K562 (cell line): ENCODE data around the gene FGF21. TPM values are rescaled to one million over a fixed set of nuclear protein-coding genes. Genes with fewer than 3 reads are reported as not detected.
A peak's percentile ranks its signal among the peaks of the same experiment; 100 is the strongest.

Experiments
- ARHGAP35 ChIP-seq: fragments of 450-650 bp; IDR thresholded peaks from 2 replicates; pipeline ENCODE4 v1.6.1; 2018; ENCODE audit not compliant: partially characterized antibody
- ARID2 ChIP-seq: fragments of 450-650 bp; IDR thresholded peaks from 2 replicates; pipeline ENCODE4 v1.6.1; 2017; ENCODE audit warnings: antibody characterized with exemption, mild to moderate bottlenecking
- BRF2 ChIP-seq: IDR thresholded peaks from 3 replicates; pipeline ENCODE4 v1.6.1; 2011; ENCODE audit warnings: borderline replicate concordance, mild to moderate bottlenecking; ENCODE audit not compliant: insufficient read length, insufficient read depth
- CBX1 ChIP-seq: sonication (generic); IDR thresholded peaks from 2 replicates; pipeline ENCODE4 v1.6.1; 2016; ENCODE audit warnings: antibody characterized with exemption, low read depth, mild to moderate bottlenecking
- CREB3L1 ChIP-seq: fragments of 450-650 bp; IDR thresholded peaks from 2 replicates; pipeline ENCODE4 v1.6.1; 2014; ENCODE audit warnings: low read depth, mild to moderate bottlenecking, moderate library complexity, borderline replicate concordance
- ELK1 ChIP-seq: sonication (generic); formaldehyde crosslinking; IDR thresholded peaks from 2 replicates; pipeline ENCODE4 v1.8.1; 2022; ENCODE audit warnings: missing genetic modification reagents
- ETS2 ChIP-seq: IDR thresholded peaks from 2 replicates; pipeline ENCODE4 v1.6.1; 2016; ENCODE audit warnings: borderline replicate concordance, missing genetic modification characterization, mild to moderate bottlenecking, moderate library complexity, missing compliant biosample characterization; ENCODE audit not compliant: poor library complexity, severe bottlenecking
- KAT7 ChIP-seq: sonication (generic); formaldehyde crosslinking; IDR thresholded peaks from 2 replicates; pipeline ENCODE4 v1.8.0; 2022; ENCODE audit warnings: missing genetic modification reagents, mild to moderate bottlenecking, borderline replicate concordance
- KLF13 ChIP-seq: fragments of 450-650 bp; IDR thresholded peaks from 2 replicates; pipeline ENCODE4 v1.6.1; 2016; ENCODE audit warnings: missing genetic modification characterization, low read depth, mild to moderate bottlenecking, missing compliant biosample characterization, moderate library complexity, borderline replicate concordance
- MBD1 ChIP-seq: fragments of 250-450 bp; sonication (Bioruptor Pico); IDR thresholded peaks from 2 replicates; pipeline ENCODE4 v1.8.0; 2022; ENCODE audit warnings: inconsistent platforms
- NFE2L1 ChIP-seq: fragments of 450-650 bp; IDR thresholded peaks from 2 replicates; pipeline ENCODE4 v1.6.1; 2016; ENCODE audit warnings: missing genetic modification characterization, low read depth, mild to moderate bottlenecking, missing compliant biosample characterization, moderate library complexity, borderline replicate concordance
- NR3C1 ChIP-seq: sonication (generic); formaldehyde crosslinking; IDR thresholded peaks from 2 replicates; pipeline ENCODE4 v1.8.1; 2022; ENCODE audit warnings: missing genetic modification reagents
- PKNOX1 ChIP-seq: fragments of 450-650 bp; IDR thresholded peaks from 2 replicates; pipeline ENCODE4 v1.6.1; 2016
- PTBP1 ChIP-seq: fragments of 200-400 bp; formaldehyde crosslinking; IDR thresholded peaks from 2 replicates; pipeline ENCODE4 v1.6.1; 2017; ENCODE audit warnings: low read depth, low read length
- SMARCA5 ChIP-seq: fragments of 450-650 bp; IDR thresholded peaks from 2 replicates; pipeline ENCODE4 v1.6.1; 2016
- SNIP1 ChIP-seq: fragments of 450-650 bp; IDR thresholded peaks from 2 replicates; pipeline ENCODE4 v1.7.1; 2017; ENCODE audit warnings: low read depth, mild to moderate bottlenecking
- TCFL5 ChIP-seq: fragments of 250-450 bp; sonication (Bioruptor Pico); conservative IDR thresholded peaks from 2 replicates; pipeline ENCODE4 v1.6.1; 2021; ENCODE audit warnings: mild to moderate bottlenecking, moderate library complexity, matching md5 sums
- THRAP3 ChIP-seq: fragments of 450-650 bp; IDR thresholded peaks from 2 replicates; pipeline ENCODE4 v1.6.1; 2016; ENCODE audit warnings: mild to moderate bottlenecking, inconsistent platforms, borderline replicate concordance
- TRIM28 ChIP-seq: fragments of 450-650 bp; IDR thresholded peaks from 2 replicates; pipeline ENCODE4 v1.6.1; 2017
- WHSC1 ChIP-seq: IDR thresholded peaks from one replicate; pipeline ENCODE4 v1.6.1; 2012; ENCODE audit warnings: low read length, control low read depth, inconsistent platforms
- ZBED1 ChIP-seq: IDR thresholded peaks from 2 replicates; pipeline ENCODE4 v1.6.1; 2014
- ZBTB1 ChIP-seq: sonication (generic); formaldehyde crosslinking; IDR thresholded peaks from 2 replicates; pipeline ENCODE4 v1.8.1; 2023; ENCODE audit warnings: missing genetic modification reagents, low read depth, mild to moderate bottlenecking, borderline replicate concordance
- ZNF253 ChIP-seq: fragments of 250-450 bp; sonication (Bioruptor Pico); conservative IDR thresholded peaks from 2 replicates; pipeline ENCODE4 v1.6.1; 2021; ENCODE audit warnings: mild to moderate bottlenecking
- polyA plus RNA-seq, 8 experiments: library from polyadenylated mRNA; depleted of rRNA in 4 of 8; stranded (reverse) in 5 of 8; unstranded in 3 of 8; fragments of >200 nt; fragmentation: Nextera tagmentation in 2 of 8; fragmentation: Illumina TruSeq in 1 of 8; extraction: Ambion mirVana in 2 of 8; extraction: Trizol in 1 of 8; gene quantifications; 2 replicates each; pipeline versions ENCODE4 v1.2.1 to v1.2.3, GENCODE V29; 2011 to 2014; ENCODE audit warnings: inconsistent platforms in 1 of 8, missing spikeins in 1 of 8
- total RNA-seq, 7 experiments: library from RNA; depleted of rRNA in 6 of 7; stranded (reverse); fragments of >200 nt in 6 of 7; fragmentation: Illumina TruSeq in 2 of 7; extraction: Trizol in 2 of 7; gene quantifications; 2 replicates each; pipeline versions ENCODE4 v1.2.1 to v1.2.3, GENCODE V29; 2011 to 2021; ENCODE audit warnings: low replicate concordance in 1 of 7

The FGF21 gene
- total and polyA plus RNA-seq, 9 of the 15 experiments (the other 6 are each of a cell fraction or from before 2014, with no cell fraction given) = 0.04 to 0.77 (median 0.09) TPM; not detected in 6

- TF ChIP-seq ELK1 (no peak), NR3C1 (CRISPR knock-in tag) (no peak), CREB3L1 (peak; percentile 90), ETS2 (tag) (no peak), SNIP1 (no peak), WHSC1 (no peak), NFE2L1 (tag) (no peak), THRAP3 (no peak), MBD1 (CRISPR knock-in tag) (no peak), KLF13 (tag) (peak; percentile 37; the same call in 1 of the 2 replicates), ARHGAP35 (no peak), TCFL5 (CRISPR knock-in tag) (no peak), PKNOX1 (peak; percentile 98), PTBP1 (no peak), TRIM28 (no peak), CBX1 (no peak), BRF2 (no peak), ZNF253 (CRISPR knock-in tag) (no peak), ZBED1 (no peak), ZBTB1 (no peak), ARID2 (no peak), KAT7 (CRISPR knock-in tag) (no peak), SMARCA5 (no peak)
Observed at GRCh38 chr19:48720613-48721296, 34.6 kb upstream of the FGF21 start (continued).
